H1 (cell line): ENCODE data around the gene DLG5. TPM values are rescaled to one million over a fixed set of nuclear protein-coding genes. Genes with fewer than 3 reads are reported as not detected.

Experiments
- CTCF ChIA-PET: fragments of 300-600 bp; sonication (Branson Sonifier 250); formaldehyde crosslinking; loops from one replicate; lab custom pipeline; 2021; ENCODE audit not compliant: partially characterized antibody; lab: Charles Lee
- POLR2A ChIA-PET: fragments of 300-600 bp; sonication (Branson Sonifier 250); formaldehyde crosslinking; loops from one replicate; lab custom pipeline; 2021; ENCODE audit warnings: inconsistent platforms; ENCODE audit not compliant: partially characterized antibody; lab: Charles Lee
- DNase-seq, 2 experiments: peaks; one replicate each; pipeline versions ENCODE4 v3.0.0 to v3.0.0-alpha.2; 2010 to 2022; ENCODE audit warnings: low spot score in 2 of 2, low read depth in 1 of 2, mixed read lengths in 1 of 2
- FAIRE-seq: peaks from 2 replicates; lab custom pipeline; 2011; peaks lifted over from hg19 to GRCh38; lab: Jason Lieb, UNC
- H2AFZ ChIP-seq: 2 replicates; pipeline ENCODE4 v1.8.1; 2012; ENCODE audit warnings: low read length, inconsistent platforms
- H2AK5ac ChIP-seq: 2 replicates; pipeline ENCODE4 v1.6.1; 2013; ENCODE audit warnings: low read depth, low read length
- H2BK120ac ChIP-seq: replicated peaks from 2 replicates; pipeline ENCODE3; 2013; ENCODE audit warnings: low read depth, low read length, inconsistent platforms
- H2BK12ac ChIP-seq: 2 replicates; pipeline ENCODE4 v1.6.1; 2013; ENCODE audit warnings: low read depth, low read length
- H2BK15ac ChIP-seq: 2 replicates; pipeline ENCODE4 v1.6.1; 2013; ENCODE audit warnings: low read length
- H2BK20ac ChIP-seq: 2 replicates; pipeline ENCODE4 v1.6.1; 2013; ENCODE audit warnings: low read length
- H2BK5ac ChIP-seq: 2 replicates; pipeline ENCODE4 v1.6.1; 2013; ENCODE audit warnings: low read depth, low read length
- H3K14ac ChIP-seq: 2 replicates; pipeline ENCODE4 v1.6.1; 2013; ENCODE audit warnings: inconsistent platforms; ENCODE audit not compliant: insufficient read length
- H3K18ac ChIP-seq: 2 replicates; pipeline ENCODE4 v1.6.1; 2013; ENCODE audit warnings: low read length; ENCODE audit errors: extremely low read depth
- H3K23ac ChIP-seq: 2 replicates; pipeline ENCODE4 v1.6.1; 2013; ENCODE audit warnings: inconsistent platforms; ENCODE audit not compliant: insufficient read length
- H3K23me2 ChIP-seq: 2 replicates; pipeline ENCODE4 v1.6.1; 2013; ENCODE audit warnings: low read depth, low read length
- H3K27ac ChIP-seq: 2 replicates; pipeline ENCODE4 v1.6.1; 2011; ENCODE audit warnings: low read depth, low read length, inconsistent platforms
- H3K27me3 ChIP-seq, 4 experiments: replicated peaks in 1 of 4; 1 replicate in 1 of 4; 2 replicates in 3 of 4; pipeline versions ENCODE4 v1.6.1 to v1.8.1; 2011 to 2013; ENCODE audit warnings: low read length in 3 of 4, mild to moderate bottlenecking in 3 of 4, inconsistent platforms in 2 of 4, mixed read lengths in 2 of 4, moderate library complexity in 1 of 4; ENCODE audit not compliant: control insufficient read depth in 3 of 4, insufficient read depth in 3 of 4; ENCODE audit errors: extremely low read depth in 1 of 4
- H3K36me3 ChIP-seq, 4 experiments: 2 replicates each; pipeline versions ENCODE4 v1.6.1 to v1.8.1; 2011 to 2013; ENCODE audit warnings: mild to moderate bottlenecking in 4 of 4, low read length in 3 of 4, moderate library complexity in 2 of 4, control low read depth in 1 of 4, inconsistent platforms in 1 of 4; ENCODE audit not compliant: insufficient read depth in 4 of 4, control insufficient read depth in 2 of 4
- H3K4ac ChIP-seq: replicated peaks from 2 replicates; pipeline ENCODE3; 2013; ENCODE audit warnings: low read length, low read depth, mixed read lengths, inconsistent platforms; ENCODE audit not compliant: insufficient read length
- H3K4me1 ChIP-seq, 4 experiments: replicated peaks in 1 of 4; 1 replicate in 1 of 4; 2 replicates in 3 of 4; pipeline versions ENCODE4 v1.6.1 to v1.8.1; 2011 to 2013; ENCODE audit warnings: low read length in 3 of 4, inconsistent platforms in 2 of 4, mixed read lengths in 1 of 4; ENCODE audit not compliant: insufficient read depth in 4 of 4, control insufficient read depth in 3 of 4
- H3K4me2 ChIP-seq, 2 experiments: 2 replicates each; pipeline versions ENCODE4 v1.6.1 to v1.8.1; 2011 to 2013; ENCODE audit warnings: low read depth in 2 of 2, low read length in 2 of 2, control low read depth in 1 of 2, inconsistent platforms in 1 of 2, mild to moderate bottlenecking in 1 of 2; ENCODE audit not compliant: insufficient read depth in 1 of 2
- H3K4me3 ChIP-seq, 4 experiments: fragments of 200-600, 300-600 bp in 1 of 4; sonication (generic), shearing (Covaris generic), sonication (Bioruptor Twin) in 1 of 4; 2 replicates each; pipeline versions ENCODE4 v1.5.1 to v1.8.1; 2011 to 2016; ENCODE audit warnings: low read length in 4 of 4, low read depth in 3 of 4, control low read depth in 2 of 4, inconsistent platforms in 2 of 4, mild to moderate bottlenecking in 2 of 4, mixed read lengths in 1 of 4, moderate library complexity in 1 of 4; ENCODE audit not compliant: insufficient read depth in 2 of 4; ENCODE audit errors: extremely low read depth in 1 of 4
- H3K56ac ChIP-seq: replicated peaks from 2 replicates; pipeline ENCODE3; 2013; ENCODE audit warnings: low read depth, mild to moderate bottlenecking, mixed read lengths, low read length, inconsistent platforms; ENCODE audit not compliant: insufficient read length
- H3K79me1 ChIP-seq: 2 replicates; pipeline ENCODE4 v1.6.1; 2013; ENCODE audit warnings: low read depth, low read length, control low read depth
- H3K79me2 ChIP-seq, 2 experiments: 2 replicates each; pipeline versions ENCODE4 v1.6.1 to v1.8.1; 2012 to 2013; ENCODE audit warnings: low read length in 2 of 2, mild to moderate bottlenecking in 2 of 2, inconsistent platforms in 1 of 2; ENCODE audit not compliant: insufficient read depth in 2 of 2, control insufficient read depth in 1 of 2
- H3K9ac ChIP-seq, 4 experiments: replicated peaks in 1 of 4; 1 replicate in 1 of 4; 2 replicates in 3 of 4; pipeline versions ENCODE4 v1.6.1 to v1.8.1; 2011 to 2013; ENCODE audit warnings: low read depth in 3 of 4, low read length in 3 of 4, control low read depth in 2 of 4, mild to moderate bottlenecking in 2 of 4, moderate library complexity in 2 of 4, inconsistent platforms in 1 of 4; ENCODE audit errors: extremely low read depth in 1 of 4
- H3K9me3 ChIP-seq, 2 experiments: 2 replicates each; pipeline versions ENCODE4 v1.6.1 to v1.8.1; 2012 to 2013; ENCODE audit warnings: mild to moderate bottlenecking in 2 of 2, moderate library complexity in 2 of 2, control low read depth in 1 of 2, inconsistent platforms in 1 of 2, low read depth in 1 of 2, low read length in 1 of 2, mixed read lengths in 1 of 2; ENCODE audit not compliant: insufficient read depth in 2 of 2
- H4K20me1 ChIP-seq, 2 experiments: replicated peaks in 1 of 2; 2 replicates each; pipeline versions ENCODE3 to v1.8.1; 2011 to 2013; ENCODE audit warnings: inconsistent platforms in 2 of 2, low read length in 2 of 2, mild to moderate bottlenecking in 1 of 2; ENCODE audit not compliant: insufficient read depth in 2 of 2, control insufficient read depth in 1 of 2
- H4K5ac ChIP-seq: 2 replicates; pipeline ENCODE4 v1.6.1; 2013; ENCODE audit warnings: low read length, low read depth, mixed read lengths, inconsistent platforms; ENCODE audit not compliant: insufficient read length
- H4K8ac ChIP-seq: 2 replicates; pipeline ENCODE4 v1.8.0; 2013; ENCODE audit warnings: mild to moderate bottlenecking, moderate library complexity, low read length, inconsistent platforms; ENCODE audit not compliant: insufficient read depth; ENCODE audit errors: extremely low read depth
- H4K91ac ChIP-seq: replicated peaks from 2 replicates; pipeline ENCODE3; 2013; ENCODE audit warnings: low read length, mixed read lengths, inconsistent platforms; ENCODE audit not compliant: insufficient read length
- ASH2L ChIP-seq: fragments of 200-600, 300-600 bp; sonication (generic); IDR thresholded peaks from one replicate; pipeline ENCODE4 v1.7.1; 2017; ENCODE audit warnings: low read length
- BCL11A ChIP-seq, 2 experiments: IDR thresholded peaks; one replicate each; pipeline ENCODE4 v1.6.1; 2011; ENCODE audit warnings: low read depth in 2 of 2, low read length in 2 of 2, mild to moderate bottlenecking in 2 of 2
- CBX8 ChIP-seq: fragments of 300-800, 300-1000 bp; sonication (generic); IDR thresholded peaks from 2 replicates; pipeline ENCODE4 v1.7.1; 2016; ENCODE audit warnings: low read depth, low read length, borderline replicate concordance
- CREB1 ChIP-seq: IDR thresholded peaks from 2 replicates; pipeline ENCODE4 v1.6.1; 2012; ENCODE audit warnings: inconsistent platforms
- EZH2 ChIP-seq: fragments of 200-600 bp; sonication (generic); IDR thresholded peaks from 2 replicates; pipeline ENCODE4 v1.7.1; 2012; ENCODE audit warnings: low read depth, mild to moderate bottlenecking, moderate library complexity, low read length, inconsistent platforms; ENCODE audit not compliant: severe bottlenecking
- GABPA ChIP-seq: IDR thresholded peaks from 2 replicates; pipeline ENCODE4 v1.6.1; 2011; ENCODE audit warnings: mild to moderate bottlenecking, low read length, moderate library complexity, borderline replicate concordance; ENCODE audit not compliant: insufficient read depth
- KDM4A ChIP-seq: IDR thresholded peaks from one replicate; pipeline ENCODE4 v1.7.1; 2012; ENCODE audit warnings: low read depth, mild to moderate bottlenecking, moderate library complexity, low read length, inconsistent platforms; ENCODE audit not compliant: severe bottlenecking
- NANOG ChIP-seq: IDR thresholded peaks from 2 replicates; pipeline ENCODE4 v1.6.1; 2011; ENCODE audit warnings: low read length, low read depth, mild to moderate bottlenecking, inconsistent platforms; ENCODE audit not compliant: insufficient read depth, poor library complexity, severe bottlenecking
- SP2 ChIP-seq: IDR thresholded peaks from 2 replicates; pipeline ENCODE4 v1.6.1; 2012; ENCODE audit warnings: mild to moderate bottlenecking, low read length, inconsistent platforms
- SUZ12 ChIP-seq: fragments of 200-600 bp; sonication (generic); IDR thresholded peaks from 2 replicates; pipeline ENCODE4 v1.6.1; 2012; ENCODE audit warnings: mild to moderate bottlenecking, inconsistent platforms, low read length, moderate library complexity, mixed read lengths
- TBP ChIP-seq: IDR thresholded peaks from 2 replicates; pipeline ENCODE4 v1.6.1; 2011; ENCODE audit warnings: low read depth, low read length, improper control_type of control experiment
- TCF12 ChIP-seq: IDR thresholded peaks from 2 replicates; pipeline ENCODE4 v1.6.1; 2011; ENCODE audit warnings: low read depth, mild to moderate bottlenecking, low read length
- YY1 ChIP-seq: IDR thresholded peaks from 2 replicates; pipeline ENCODE4 v1.6.1; 2011; ENCODE audit warnings: low read depth, mild to moderate bottlenecking, low read length
- ZNF274 ChIP-seq: IDR thresholded peaks from 2 replicates; pipeline ENCODE4 v1.7.0; 2012; ENCODE audit warnings: low read length, borderline replicate concordance; ENCODE audit errors: extremely low read depth
- WGBS, 2 experiments: shearing (Covaris generic) in 1 of 2; methylation state at CpG; one replicate each; pipeline versions ENCODE4 v1.1.6 to v1.1.7; 2013 to 2015; ENCODE audit warnings: low lambda C conversion rate in 2 of 2, mixed read lengths in 2 of 2, inconsistent platforms in 1 of 2, low coverage in 1 of 2, missing lambda C conversion rate in 1 of 2; ENCODE audit not compliant: insufficient replicate concordance in 2 of 2, insufficient coverage in 1 of 2, insufficient read length in 1 of 2; ENCODE audit errors: extremely low coverage in 1 of 2, missing lambda C conversion rate in 1 of 2; 5-methylcytosine and 5-hydroxymethylcytosine counted together
- polyA plus RNA-seq, 7 experiments: library from polyadenylated mRNA; depleted of rRNA in 3 of 7; stranded (reverse) in 5 of 7; unstranded in 2 of 7; fragments of >200 nt in 5 of 7; fragments of 200-250 nt in 2 of 7; gene quantifications; 1 replicate in 5 of 7; 2 replicates in 1 of 7; 4 replicates in 1 of 7; pipeline versions ENCODE4 v1.2.1 to v1.2.3, GENCODE V29; 2011 to 2013; ENCODE audit warnings: missing spikeins in 2 of 7, mixed read lengths in 2 of 7
- total RNA-seq: library from RNA; stranded (reverse); fragmentation: NEBNext Ultra II Directional; extraction: Animal tissue kit (Norgen Biotek cat#: 25700); gene quantifications from 2 replicates; pipeline ENCODE4 v1.2.1, GENCODE V29; 2021

Gene DLG5
- total and polyA plus RNA-seq, 2 of the 8 experiments (the other 6 are each of a cell fraction or from before 2014, with no cell fraction given), result 15.6 to 71.4 TPM

- H3K9me3 ChIP-seq, result no peaks in the 10 kb centered on the region
- H2BK120ac ChIP-seq, result no peak overlapping the region
- no peak overlapping the region for H2BK5ac ChIP-seq
- no peak overlapping the region for H4K8ac ChIP-seq
- H3K27me3 ChIP-seq, result no peaks in the 10 kb centered on the region
- peaks cover 0 to 1% of the 10 kb centered on the region in 2 experiments for H4K20me1 ChIP-seq
- no peak overlapping the region for H4K5ac ChIP-seq
- H3K23me2 ChIP-seq, result no peaks in the 10 kb centered on the region
- H2BK20ac ChIP-seq, result no peak overlapping the region
- H3K23ac ChIP-seq, result no peak overlapping the region
- no peak overlapping the region for H3K4ac ChIP-seq
- H2BK12ac ChIP-seq, result no peak overlapping the region
- H3K14ac ChIP-seq, result no peak overlapping the region
- TF ChIP-seq SP2, result no peak
- no peak for TF ChIP-seq ZNF274
- no peak for TF ChIP-seq BCL11A (IDR thresholded peaks at IDR 0.05; ENCODE audit: low read depth in 2 of 2, low read length in 2 of 2)
- TF ChIP-seq CBX8, result no peak
- TF ChIP-seq KDM4A, result no peak
- no peak for TF ChIP-seq GABPA
- TF ChIP-seq TCF12, result no peak
- no peak for TF ChIP-seq ASH2L
- TF ChIP-seq YY1, result no peak
- TF ChIP-seq CREB1, result no peak
- no peak for TF ChIP-seq NANOG
- TF ChIP-seq EZH2, result no peak
- TF ChIP-seq TBP, result no peak
- no peak for TF ChIP-seq SUZ12
- peaks cover 12 to 44% (median 30%) of the 10 kb centered on the region in 4 experiments; a peak in 7 of 8 replicates for H3K36me3 ChIP-seq
- no peak overlapping the region for H3K4me2 ChIP-seq
- no peak for FAIRE-seq
- H4K91ac ChIP-seq, result no peak overlapping the region
- no peak overlapping the region for H2AFZ ChIP-seq
- no peak for DNase-seq
- no peak overlapping the region for H2AK5ac ChIP-seq
- no peaks in the 10 kb centered on the region for H3K4me1 ChIP-seq
- H3K79me1 ChIP-seq, result no peaks in the 10 kb centered on the region; the same call in 1 of the 2 replicates
- no peaks in the 10 kb centered on the region for H3K79me2 ChIP-seq
- ChIA-PET CTCF (interaction anchor here (0.8 kb wide), 1 partner anchor 89 kb away, joined by 3 read pairs; no protein-coding TSS in a partner anchor), POLR2A (no interaction called here)
- WGBS, 2 experiments, result 93% methylated on average over 11 of the region's 11 CpGs; no CpG with 5 or more reads in 1 of the 2 experiments
- no peak overlapping the region for H3K27ac ChIP-seq
- no peak overlapping the region for H3K18ac ChIP-seq
- H3K4me3 ChIP-seq, result no peak overlapping the region
- no peak overlapping the region for H3K56ac ChIP-seq
- H3K9ac ChIP-seq, result no peak overlapping the region; a peak in 1 of 7 replicates
- no peak overlapping the region for H2BK15ac ChIP-seq
Measured at GRCh38 chr10:77817541-77817940, 109.0 kb downstream of the DLG5 start.
